HG03135 (cell line): ENCODE measurements around the gene AKR1E2.

Experiments used
- ATAC-seq: cut with Tn5 transposase; IDR thresholded peaks from one replicate; pipeline ENCODE4 v1.9.1; 2021; ENCODE audit warnings: mild to moderate bottlenecking, moderate library complexity; ENCODE audit not compliant: unreplicated experiment

AKR1E2 gene

DNA sequence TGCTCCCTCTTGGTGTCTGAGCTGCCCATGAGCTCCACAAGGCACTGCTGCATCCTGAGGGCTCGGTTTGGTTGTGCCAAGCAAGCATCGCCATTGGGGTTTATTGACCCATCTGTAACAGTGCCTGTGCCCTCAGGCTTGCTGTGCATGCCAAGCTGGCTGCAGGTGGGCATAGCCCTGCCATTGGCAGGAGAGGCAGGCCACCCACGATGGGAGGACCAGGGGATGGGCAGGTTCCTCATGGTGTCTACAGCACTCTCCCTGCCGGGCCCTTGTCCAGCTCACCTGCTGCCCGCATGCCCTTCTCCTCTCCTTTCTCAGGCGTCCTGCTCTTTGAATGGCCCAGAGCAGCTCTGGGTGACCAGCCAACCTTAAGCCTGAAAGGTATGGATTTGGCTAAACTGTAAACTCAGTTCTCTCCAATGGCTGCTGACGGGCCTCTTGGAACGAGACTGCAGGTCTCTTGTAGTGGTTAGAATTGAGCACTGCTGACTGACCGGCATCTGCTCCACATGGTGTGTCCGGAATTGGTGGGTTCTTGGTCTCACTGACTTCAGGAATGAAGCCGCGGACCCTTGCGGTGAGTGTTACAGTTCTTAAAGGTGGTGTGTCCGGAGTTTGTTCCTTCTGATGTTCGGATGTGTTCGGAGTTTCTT, 17.6 kb downstream of the AKR1E2 start:
- ATAC-seq = no peak

- no peak for ATAC-seq
Observed at GRCh38 chr10:4844864-4845263, 18.9 kb downstream of the AKR1E2 start.

- no peak for ATAC-seq
Observed at GRCh38 chr10:4845766-4846165, 19.8 kb downstream of the AKR1E2 start.

GRCh38 chr10:4846775-4847174, 20.8 kb downstream of the AKR1E2 start:
- ATAC-seq = no peak

DNA sequence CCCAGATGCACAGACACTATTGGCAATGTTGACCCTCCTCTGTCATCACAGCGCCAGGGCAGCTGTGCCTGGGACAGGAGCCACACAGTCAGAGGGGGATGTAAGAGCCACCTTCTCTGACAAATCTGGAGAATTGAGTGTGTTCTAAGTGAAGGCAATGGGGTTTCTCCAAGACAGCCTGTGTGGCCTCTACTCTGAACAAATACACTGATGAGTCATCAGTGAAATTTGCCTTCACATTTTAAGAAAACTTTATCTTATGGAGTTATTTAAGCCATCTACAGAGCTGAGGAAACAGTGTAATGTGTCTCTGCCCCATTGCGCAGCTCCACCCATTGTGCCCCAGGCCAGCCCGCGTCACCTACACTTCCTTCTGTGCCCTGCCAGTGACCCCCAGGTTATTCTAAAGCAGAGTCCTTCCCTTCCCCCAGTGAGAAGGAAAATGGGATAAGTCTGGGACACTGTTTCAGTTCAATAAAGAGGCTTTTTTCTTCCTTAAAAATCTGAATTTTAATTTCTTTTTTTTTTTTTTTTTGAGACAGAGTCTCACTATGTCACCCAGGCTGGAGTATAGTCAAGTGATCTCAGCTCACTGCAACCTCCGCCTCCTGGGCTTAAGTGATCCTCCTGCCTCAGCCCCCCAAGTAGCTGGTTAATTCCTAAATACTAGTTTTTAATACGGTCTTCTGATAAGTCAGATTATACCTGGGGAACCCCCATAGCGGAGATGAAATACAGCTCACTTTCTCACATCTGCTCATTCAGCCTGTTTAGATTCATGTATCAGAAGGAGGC, 21.8 kb downstream of the AKR1E2 start:
- no peak for ATAC-seq

DNA sequence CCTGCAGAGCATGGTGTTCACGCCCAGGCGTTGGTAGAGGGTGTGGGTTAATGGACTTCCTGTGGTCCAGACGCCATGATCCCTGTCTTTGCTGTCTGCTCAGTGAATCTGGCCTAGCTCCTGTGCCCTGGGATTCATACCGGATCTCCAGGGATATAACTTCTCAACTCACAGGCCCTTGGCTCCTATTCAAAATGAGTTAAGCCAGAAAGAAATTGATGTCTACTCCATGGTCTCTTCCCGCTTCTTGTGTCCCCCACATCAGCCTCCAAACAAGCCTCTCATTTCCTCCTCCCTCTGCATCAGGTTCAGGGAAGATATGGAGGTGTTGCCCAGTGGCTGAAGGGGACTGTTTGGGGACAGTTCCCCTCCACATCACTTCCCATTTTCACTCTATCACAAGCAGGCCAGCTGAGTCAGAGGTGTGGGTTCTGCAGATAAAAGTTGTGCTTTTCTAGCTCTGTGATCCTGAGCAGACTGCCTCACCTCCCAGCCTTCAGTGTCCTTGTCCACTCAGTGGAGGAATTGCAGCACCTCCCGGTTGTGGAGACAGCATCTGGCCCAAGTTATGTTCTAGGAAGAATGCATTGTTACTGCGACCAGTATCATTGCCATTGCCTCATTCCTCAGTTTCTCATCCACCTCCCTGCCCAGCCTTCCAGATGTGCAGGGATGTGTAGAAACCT, 22.5 kb downstream of the AKR1E2 start:
- no peak for ATAC-seq

- ATAC-seq = no peak
Observed at GRCh38 chr10:4849042-4849402, 23.0 kb downstream of the AKR1E2 start.

GRCh38 chr10:4849555-4850242, 23.7 kb downstream of the AKR1E2 start:
- peak; percentile 90 for ATAC-seq

DNA sequence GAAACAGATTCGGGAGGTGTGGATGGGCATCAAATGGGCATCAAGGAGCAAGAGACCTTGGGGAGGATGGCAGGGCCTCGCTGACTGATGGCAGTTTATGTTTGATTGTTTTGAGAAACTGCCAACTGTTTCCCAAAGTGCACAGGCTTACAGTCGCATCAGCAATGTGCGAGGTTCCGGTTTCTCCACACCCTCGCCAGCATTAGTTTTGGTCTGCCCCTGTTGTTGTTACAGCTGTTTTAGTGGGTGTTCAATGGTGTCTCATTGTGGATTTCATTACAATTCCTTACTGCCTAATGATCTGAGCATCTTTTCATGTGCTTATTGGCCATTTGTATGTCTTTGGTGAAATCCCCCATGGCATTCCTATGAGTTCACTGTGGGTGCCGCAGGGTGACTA, 24.4 kb downstream of the AKR1E2 start:
- no peak for ATAC-seq

GRCh38 chr10:4851176-4851575, 25.2 kb downstream of the AKR1E2 start:
- ATAC-seq = no peak

- ATAC-seq = no peak
Observed at GRCh38 chr10:4851846-4852245, 25.8 kb downstream of the AKR1E2 start.

DNA sequence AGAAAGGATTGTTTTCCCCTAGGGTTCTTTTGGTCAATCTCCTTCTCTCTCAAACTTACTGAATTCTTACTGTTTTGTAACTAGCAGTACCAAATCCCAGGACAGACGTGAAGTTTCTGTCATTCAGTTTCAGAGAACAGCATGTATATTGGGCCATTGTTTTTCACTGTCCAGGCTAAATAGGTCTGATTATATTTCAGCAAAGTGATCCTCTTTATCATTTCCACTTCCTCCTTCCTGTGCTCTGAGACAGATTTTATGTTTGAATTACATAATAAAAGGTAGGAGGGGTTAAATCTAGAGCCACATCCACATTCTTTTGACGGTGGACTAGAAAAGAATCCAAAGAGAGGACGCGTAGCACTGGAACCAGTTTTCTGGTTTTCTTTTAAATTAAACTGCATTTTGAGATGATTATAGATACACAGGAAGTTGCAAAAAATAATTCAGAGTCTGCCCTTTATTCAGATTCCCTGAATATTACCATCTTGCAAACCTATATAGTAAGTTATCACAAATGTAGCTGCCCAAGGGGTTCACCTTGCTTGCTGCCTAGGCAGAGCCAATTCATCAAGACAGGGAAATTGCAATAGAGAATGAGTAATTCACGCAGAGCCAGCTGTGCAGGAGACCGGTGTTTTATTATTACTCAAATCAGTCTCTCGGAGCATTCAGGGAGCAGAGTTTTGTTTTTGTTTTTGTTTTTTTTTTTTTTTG, 40.1 kb downstream of the AKR1E2 start:
- ATAC-seq = no peak

GRCh38 chr10:4867109-4867519, 41.1 kb downstream of the AKR1E2 start:
- no peak for ATAC-seq

DNA sequence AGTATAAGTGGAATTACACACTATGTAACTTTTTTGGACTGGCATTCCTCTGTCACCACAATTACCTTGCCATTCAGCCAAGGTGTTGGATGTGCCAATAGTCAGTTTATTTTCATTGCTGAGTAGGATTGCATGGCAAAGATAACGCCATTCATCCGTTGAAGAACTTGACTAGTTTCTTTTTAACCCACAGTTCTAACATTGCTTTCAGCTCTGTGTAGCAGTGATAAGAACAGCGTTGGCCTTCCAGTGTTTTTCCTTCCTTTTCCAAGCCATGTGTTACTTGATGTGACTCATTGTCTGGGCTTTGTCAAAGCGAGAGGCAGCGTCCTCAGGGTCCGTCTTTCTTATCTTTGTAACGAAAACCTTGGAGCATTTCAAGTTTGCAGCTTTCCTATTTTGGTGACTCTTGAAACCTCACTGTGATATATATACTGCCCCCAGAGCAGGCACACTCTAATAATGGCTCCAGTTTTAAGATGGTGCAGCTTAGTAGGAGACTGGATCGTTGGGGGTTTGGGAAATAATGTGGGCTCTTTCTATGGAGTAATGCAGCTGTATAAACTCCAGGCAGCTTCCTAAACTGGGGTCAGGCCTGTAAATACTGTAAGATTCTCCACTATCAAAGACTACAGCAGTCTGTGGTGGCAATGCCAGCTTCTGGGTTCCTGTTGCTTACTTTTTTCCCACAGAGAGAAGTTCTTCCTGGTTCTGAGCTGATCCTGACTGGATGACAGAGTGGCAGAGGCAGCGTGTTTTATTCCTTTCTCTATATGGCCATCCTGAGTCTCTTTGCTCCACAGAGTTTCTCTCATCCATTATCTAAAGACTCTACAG, 41.7 kb downstream of the AKR1E2 start:
- ATAC-seq = no peak

GRCh38 chr10:4868357-4868657, 42.3 kb downstream of the AKR1E2 start:
- no peak for ATAC-seq

DNA sequence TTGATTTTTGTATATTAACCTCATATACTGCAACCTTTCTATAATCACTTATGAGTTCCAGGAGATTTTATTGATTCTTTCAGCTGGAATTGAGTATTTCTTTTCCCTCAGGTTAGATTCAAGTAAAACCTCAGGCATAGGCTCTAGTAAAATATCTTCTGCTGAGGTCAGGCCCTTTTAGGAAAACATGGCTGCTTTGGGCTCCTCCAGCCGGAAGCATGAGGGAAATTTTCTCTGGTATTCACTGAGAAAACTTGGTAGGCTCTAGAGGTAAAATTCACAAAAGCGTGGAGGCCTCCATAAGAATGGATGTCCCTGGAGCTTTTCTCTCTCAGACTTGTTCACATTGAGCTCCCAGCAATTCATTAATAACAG, 56.7 kb downstream of the AKR1E2 start:
- ATAC-seq = no peak

GRCh38 chr10:4883079-4883739, 57.2 kb downstream of the AKR1E2 start:
- ATAC-seq = no peak

GRCh38 chr10:4885162-4885561, 59.2 kb downstream of the AKR1E2 start:
- ATAC-seq = no peak

- ATAC-seq = no peak
Observed at GRCh38 chr10:4887501-4887900, 61.5 kb downstream of the AKR1E2 start.

- no peak for ATAC-seq
Observed at GRCh38 chr10:4888236-4888635, 62.2 kb downstream of the AKR1E2 start.
